Activated naive CD4-positive, alpha-beta T cell treated with anti-CD3 and anti-CD28 coated beads, Interleukin-2, amount 50 U/mL, for 72 hours (primary cell): ENCODE data around the gene HDC. TPM values are rescaled to one million over a fixed set of nuclear protein-coding genes. Genes with fewer than 3 reads are reported as not detected.
A peak's percentile ranks its signal among the peaks of the same experiment; 100 is the strongest.

Experiments
- ATAC-seq, 2 donors: fragments of 150-1000 bp; cut with Tn5 transposase; 2 replicates each; pipeline ENCODE4 v1.10.0; 2021; ENCODE audit warnings: mild to moderate bottlenecking in 2 of 2, moderate library complexity in 2 of 2
- DNase-seq, 2 donors: peaks; one replicate each; pipeline ENCODE4 v3.0.0; 2021 to 2022; ENCODE audit warnings: low spot score in 2 of 2
- H3K27ac Mint-ChIP-seq, 2 donors: one replicate each; pipeline ENCODE4 v1.8.0; 2022; ENCODE audit warnings: mild to moderate bottlenecking in 2 of 2, mixed read lengths in 2 of 2
- H3K36me3 Mint-ChIP-seq, 2 donors: one replicate each; pipeline ENCODE4 v1.8.0; 2022; ENCODE audit warnings: mixed read lengths in 2 of 2
- H3K9me3 Mint-ChIP-seq, 2 donors: one replicate each; pipeline ENCODE4 v1.8.0; 2022; ENCODE audit warnings: mixed read lengths in 2 of 2
- total RNA-seq, 2 donors: library from RNA; stranded (reverse); gene quantifications; one replicate each; pipeline ENCODE4 v1.2.3, GENCODE V29; 2022

Gene HDC
- total RNA-seq, 2 donors from 2014 or later, result 0.66 to 4.0 TPM

DNA sequence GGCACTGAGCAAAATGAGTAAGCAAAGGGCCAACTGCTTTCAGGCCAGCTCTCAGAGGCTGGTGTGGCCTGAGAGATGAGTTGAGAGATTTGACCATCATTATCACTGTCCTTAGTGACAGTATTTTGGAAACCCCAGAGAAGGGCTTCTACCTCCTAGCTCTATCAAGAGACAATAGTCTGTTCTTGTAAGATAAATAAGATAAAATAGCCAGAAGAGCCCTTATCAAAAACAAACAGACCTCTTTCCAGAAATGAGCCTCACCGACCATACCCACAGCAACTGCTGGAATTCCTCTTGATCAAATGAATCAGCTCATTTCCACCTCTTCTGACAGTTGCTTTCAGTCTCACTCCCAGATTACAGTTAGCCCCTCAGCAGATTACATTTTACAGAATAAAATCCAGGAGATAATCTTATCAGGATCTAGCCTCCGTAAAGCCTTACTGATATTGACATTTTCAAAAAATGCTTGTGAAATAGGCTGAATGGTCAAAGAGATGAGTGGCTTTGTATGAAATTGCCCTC, 4.5 kb downstream of the HDC start:
- H3K9me3 Mint-ChIP-seq, result peaks cover 0 to 9% of the 10 kb centered on the region in 2 donors
- peak; percentile 23 to 28 for ATAC-seq
- peak overlapping the region; percentile 94 to 99 for H3K27ac Mint-ChIP-seq

DNA sequence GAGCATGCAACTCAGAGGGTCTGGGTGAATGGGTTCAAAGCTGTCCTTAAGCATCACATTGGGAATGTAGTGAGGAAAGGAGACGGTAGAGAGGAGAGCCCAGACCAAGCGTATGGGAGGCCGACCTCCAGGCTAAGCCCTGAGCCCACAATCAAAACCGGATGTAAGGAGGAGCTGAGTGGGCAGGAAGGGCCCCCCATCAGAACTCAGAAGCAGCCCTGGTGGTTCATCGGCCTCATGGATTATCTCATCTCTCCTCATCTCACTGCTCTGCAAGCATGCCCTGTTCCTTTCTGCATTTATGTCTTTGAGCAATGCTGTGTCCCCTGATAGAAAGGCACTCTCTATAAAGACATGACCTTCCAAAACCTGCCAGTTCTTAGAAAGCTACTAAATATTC, 6.2 kb downstream of the HDC start:
- ATAC-seq (no peak), DNase-seq (no peak)
- Mint-ChIP-seq H3K36me3 (peaks cover 0 to 13% of the 10 kb centered on the region in 2 donors), H3K27ac (peak overlapping the region; percentile 94 to 99), H3K9me3 (peaks cover 0 to 9% of the 10 kb centered on the region in 2 donors)

More for the DNA sequence above, 4.5 kb downstream of the HDC start:
- peaks cover 0 to 9% of the 10 kb centered on the region in 2 donors for H3K36me3 Mint-ChIP-seq
- DNase-seq, result no peak

DNA sequence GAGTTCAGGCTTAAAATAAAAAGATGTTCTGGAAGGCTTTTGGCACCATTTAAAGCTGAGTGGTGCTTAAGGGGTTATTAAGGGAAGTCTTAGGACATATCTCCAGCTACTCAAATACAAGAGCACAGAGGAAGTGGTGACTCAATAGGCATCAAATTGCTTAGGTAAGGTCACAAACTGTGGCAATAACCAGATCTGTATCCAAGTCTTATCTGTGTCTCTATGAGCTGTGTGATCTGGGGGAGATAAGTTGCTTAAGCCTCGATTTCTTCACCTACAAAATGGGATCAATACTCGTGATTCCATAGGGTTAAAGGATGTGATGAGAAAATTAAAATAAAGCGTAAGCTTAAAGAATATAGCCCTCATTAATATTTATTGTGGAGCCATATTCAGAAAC, 7.6 kb downstream of the HDC start:
- peaks cover 0 to 13% of the 10 kb centered on the region in 2 donors for H3K36me3 Mint-ChIP-seq
- peak overlapping the region in 1 of 2 donors; percentile 12 for H3K27ac Mint-ChIP-seq
- peaks cover 0 to 9% of the 10 kb centered on the region in 2 donors for H3K9me3 Mint-ChIP-seq
- no peak for DNase-seq
- ATAC-seq, result no peak

DNA sequence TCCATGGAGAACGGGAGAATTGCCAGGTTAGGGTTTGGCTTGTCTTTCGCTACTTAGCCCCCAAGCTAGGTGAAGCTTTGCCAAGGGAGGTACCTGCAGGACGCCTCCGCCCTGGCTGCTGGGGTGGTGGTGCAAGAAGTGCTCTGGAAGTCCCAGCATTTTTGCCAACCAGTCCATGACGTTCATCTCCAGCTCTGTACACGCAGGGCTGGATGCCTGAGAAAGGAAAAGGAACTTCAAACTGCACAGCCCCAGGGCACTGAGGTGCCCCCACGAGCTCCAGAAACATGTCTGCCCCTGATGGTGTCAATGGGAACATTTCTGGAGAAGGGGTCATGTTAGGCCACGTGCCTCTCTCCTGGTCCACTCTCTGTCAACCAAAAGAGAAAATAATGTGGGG, 8.2 kb downstream of the HDC start:
- ATAC-seq, result no peak
- Mint-ChIP-seq H3K27ac (no peak overlapping the region), H3K36me3 (peaks cover 0 to 13% of the 10 kb centered on the region in 2 donors), H3K9me3 (peaks cover 0 to 5% of the 10 kb centered on the region in 2 donors)
- DNase-seq, result no peak

DNA sequence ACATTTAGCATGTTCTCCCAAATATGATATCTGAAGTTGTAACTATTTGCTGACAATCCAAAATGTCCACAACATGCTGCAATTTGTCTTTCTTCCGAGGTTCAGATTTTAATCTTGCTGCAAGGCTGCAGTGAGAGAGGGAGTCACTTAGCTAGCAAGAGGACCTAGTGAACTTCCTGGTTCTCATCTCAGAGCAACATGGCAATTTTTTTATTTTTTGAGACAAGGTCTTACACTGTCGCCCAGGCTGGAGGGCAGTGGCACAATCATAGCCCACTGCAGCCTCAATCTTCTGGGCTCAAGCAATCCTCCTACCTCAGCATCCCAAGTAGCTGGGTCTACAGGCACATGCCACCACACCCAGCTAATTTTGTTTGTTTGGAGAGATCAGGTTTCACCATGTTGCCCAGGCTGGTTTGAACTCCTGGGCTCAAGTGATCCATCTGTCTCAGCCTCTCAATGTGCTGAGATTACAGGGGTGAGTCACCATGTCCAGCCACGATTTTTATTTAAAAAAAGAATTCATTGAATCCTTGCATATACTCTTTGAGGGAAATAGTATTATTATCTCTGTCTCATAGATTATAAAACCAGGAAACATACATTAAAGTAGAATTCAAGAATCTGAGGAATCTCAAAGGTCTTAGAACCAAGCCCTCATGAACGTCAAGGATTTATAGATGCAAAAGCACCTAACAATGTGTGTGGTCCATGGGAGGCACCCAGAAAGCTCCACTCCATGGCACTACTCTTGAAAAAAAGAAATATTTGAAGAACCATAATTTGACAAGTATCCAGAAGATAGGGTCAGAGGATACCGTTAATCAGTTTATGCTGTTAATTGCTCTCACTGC, 9.1 kb downstream of the HDC start:
- H3K9me3 Mint-ChIP-seq, result peaks cover 0 to 5% of the 10 kb centered on the region in 2 donors
- no peak for ATAC-seq
- H3K27ac Mint-ChIP-seq, result no peak overlapping the region
- peaks cover 0 to 16% of the 10 kb centered on the region in 2 donors for H3K36me3 Mint-ChIP-seq
- DNase-seq, result no peak

DNA sequence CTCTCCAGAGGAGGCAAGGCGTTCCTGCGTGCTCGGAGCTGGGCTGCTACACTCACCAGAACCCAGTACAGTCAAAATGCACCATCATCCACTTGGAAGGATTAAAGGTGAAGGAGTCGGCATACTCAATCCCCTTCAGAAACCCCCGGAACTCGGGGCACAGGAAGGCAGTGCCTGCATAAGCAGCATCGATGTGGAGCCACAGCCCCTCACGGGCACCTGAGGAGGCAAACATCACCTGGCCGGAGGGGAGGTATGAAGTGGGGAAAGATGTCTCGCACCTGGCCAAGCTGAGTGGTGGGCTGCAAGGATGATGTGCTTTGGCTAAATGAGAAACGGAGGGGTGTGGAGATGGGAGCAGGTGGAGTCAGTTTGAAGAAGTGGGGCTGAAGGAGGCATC, 13.0 kb downstream of the HDC start:
- Mint-ChIP-seq H3K36me3 (peaks cover 4 to 34% of the 10 kb centered on the region in 2 donors), H3K27ac (no peak overlapping the region), H3K9me3 (peaks cover 0 to 8% of the 10 kb centered on the region in 2 donors)
- no peak for ATAC-seq
- DNase-seq, result no peak

DNA sequence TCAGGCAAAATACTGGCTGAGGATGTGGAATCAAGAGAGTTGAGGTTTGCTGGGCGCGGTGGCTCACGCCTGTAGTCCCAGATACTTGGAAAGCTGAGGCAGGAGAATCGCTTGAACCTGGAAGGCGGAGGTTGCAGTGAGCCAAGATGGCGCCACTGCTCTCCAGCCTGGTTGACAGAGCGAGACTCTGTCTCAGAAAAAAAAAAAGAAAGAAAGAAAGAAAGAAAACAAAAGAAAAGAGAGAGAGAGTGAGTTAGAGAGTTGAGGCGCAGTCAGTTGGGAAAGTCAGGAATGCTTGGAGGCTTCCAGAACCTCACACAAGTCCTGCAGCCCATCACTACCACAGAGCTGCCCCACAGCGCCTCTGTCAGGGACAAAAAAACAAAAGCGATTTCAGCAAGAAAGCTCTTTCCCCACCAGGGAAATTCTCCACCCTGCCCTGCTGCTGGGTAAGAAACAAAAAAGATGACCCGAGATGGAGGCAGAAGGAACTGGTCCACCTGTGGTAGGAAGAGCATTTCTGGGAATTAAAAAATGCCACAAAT, 13.8 kb downstream of the HDC start:
- H3K9me3 Mint-ChIP-seq, result peaks cover 0 to 3% of the 10 kb centered on the region in 2 donors
- peak overlapping the region in 1 of 2 donors; percentile 82 for H3K27ac Mint-ChIP-seq
- DNase-seq (no peak), ATAC-seq (no peak)
- H3K36me3 Mint-ChIP-seq, result peaks cover 4 to 28% of the 10 kb centered on the region in 2 donors

DNA sequence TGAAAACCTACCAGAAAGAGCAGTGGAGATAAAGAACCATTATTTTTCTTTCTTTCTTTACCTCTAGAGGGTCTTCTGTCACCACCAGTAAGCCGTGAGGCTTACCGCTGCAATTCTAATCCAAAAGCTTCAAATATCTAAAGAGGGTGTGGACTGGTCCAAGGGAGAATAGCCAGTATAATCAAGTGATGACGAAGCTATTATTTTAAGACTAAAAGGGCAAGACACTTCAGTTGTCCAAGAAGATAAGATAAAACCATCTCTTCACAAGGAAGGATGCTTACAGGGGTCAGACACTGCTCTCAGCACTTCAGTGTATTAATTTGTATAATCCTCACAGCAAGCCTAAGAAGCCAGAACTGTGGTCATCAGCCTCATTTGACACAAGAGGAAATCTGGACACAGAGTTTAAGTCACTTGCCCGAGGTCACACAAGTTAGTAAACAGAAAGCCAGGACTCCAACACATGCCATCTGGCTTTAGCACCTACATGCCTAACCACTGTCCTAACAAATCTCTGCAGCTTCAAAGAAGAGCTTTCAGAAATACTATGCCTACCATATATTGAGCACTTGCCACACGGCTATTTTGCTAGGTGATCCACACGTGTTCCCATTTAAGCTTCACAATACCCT, 14.6 kb downstream of the HDC start:
- peaks cover 4 to 24% of the 10 kb centered on the region in 2 donors for H3K36me3 Mint-ChIP-seq
- peaks cover 0 to 6% of the 10 kb centered on the region in 2 donors for H3K9me3 Mint-ChIP-seq
- no peak for DNase-seq
- ATAC-seq, result no peak
- no peak overlapping the region for H3K27ac Mint-ChIP-seq

DNA sequence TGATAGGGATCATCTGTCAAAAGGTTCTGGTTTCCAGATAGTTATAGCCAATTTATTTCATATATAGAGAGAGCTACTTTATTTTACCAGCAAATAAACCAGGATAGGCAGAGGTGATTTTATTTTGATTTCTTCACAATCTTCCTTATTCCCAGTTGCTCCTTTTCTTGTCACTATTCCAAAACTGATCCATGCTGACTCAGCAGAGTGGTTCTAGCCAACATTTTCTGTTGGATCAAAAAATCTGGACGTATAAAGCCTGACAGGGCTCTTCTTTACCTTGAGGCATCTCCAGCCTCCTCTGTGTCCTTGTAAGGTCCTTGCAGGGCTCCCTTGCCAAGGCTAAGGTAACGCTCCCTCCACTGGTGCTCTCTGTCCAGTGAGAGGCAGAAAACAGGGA, 15.8 kb downstream of the HDC start:
- DNase-seq (no peak), ATAC-seq (no peak)
- Mint-ChIP-seq H3K27ac (peak overlapping the region; percentile 89 to 99), H3K36me3 (peaks cover 4 to 21% of the 10 kb centered on the region in 2 donors), H3K9me3 (peaks cover 0 to 6% of the 10 kb centered on the region in 2 donors)

DNA sequence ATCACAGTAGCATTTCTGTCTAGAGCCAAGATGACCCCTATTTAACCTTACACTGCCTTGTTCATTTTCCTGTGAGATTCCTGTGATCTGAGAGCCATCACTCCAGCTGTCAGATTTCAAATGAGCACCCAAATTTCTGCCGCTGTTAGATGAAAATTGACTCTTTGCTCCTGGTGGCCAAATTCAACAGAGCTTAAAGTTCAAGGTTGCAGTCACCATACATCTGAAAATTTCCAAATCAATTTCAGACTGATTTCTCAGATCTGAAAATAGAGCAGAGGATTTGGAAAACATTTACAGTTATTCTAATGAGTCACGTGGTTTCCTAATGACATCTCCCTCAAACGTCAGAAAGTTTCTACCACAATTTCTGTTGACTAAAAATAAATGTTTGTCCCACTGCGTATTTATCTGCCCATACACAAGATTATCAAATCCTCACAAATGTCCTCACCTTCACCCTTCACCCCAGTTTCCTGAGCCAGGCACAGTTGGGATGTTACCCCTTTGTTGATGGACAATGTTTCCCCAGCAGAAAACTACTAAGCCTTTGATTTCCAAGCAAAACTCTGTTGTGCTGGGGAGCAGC, 16.4 kb downstream of the HDC start:
- peak in 1 of 2 donors; percentile 58 for ATAC-seq
- Mint-ChIP-seq H3K36me3 (peaks cover 4 to 21% of the 10 kb centered on the region in 2 donors), H3K27ac (peak overlapping the region; percentile 89 to 99), H3K9me3 (peaks cover 0 to 6% of the 10 kb centered on the region in 2 donors)
- DNase-seq, result no peak

DNA sequence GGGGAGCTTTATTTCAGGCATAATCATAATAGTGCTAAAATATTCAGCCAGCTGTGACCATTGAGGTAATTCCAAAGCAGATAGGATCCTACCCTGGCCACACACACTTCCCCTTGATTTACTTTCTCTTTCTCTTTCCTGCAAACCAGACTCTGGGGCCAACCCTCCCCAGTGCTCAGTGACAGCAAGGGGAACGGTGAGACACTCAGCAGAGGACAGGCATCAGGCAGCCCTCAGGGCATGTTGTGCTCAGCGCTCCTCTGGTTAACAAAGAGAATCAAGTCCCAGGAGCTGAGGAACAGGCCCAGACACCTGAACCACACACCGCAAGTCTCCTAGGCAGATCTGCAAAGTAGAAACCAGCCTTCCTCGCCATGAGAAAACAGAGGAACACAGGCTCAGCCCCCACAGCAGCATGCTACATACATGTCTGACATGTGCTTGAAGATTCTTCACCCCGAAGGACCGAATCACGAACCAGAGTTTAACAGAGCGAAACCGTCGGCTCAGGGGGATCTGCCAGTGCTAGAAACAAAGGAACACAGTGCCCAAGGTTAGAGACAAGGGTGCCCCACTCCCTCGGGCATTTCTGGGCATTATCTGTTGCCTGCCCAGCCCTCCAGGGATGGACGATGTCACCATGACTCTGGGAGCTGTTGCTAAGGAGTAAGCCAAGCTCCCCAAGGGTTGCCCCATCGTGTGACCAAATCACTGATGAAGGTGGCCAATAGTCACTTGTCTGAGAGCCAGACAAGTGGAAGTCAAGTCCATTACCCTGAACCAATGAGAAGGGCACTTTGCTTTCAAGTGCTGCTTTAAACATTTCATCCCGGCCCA, 17.5 kb downstream of the HDC start:
- H3K27ac Mint-ChIP-seq, result peak overlapping the region; percentile 89 to 99
- H3K36me3 Mint-ChIP-seq, result peaks cover 4 to 21% of the 10 kb centered on the region in 2 donors
- DNase-seq (peak in 1 of 2 donors; percentile 43), ATAC-seq (peak; percentile 85 to 96)
- peaks cover 0 to 6% of the 10 kb centered on the region in 2 donors for H3K9me3 Mint-ChIP-seq

DNA sequence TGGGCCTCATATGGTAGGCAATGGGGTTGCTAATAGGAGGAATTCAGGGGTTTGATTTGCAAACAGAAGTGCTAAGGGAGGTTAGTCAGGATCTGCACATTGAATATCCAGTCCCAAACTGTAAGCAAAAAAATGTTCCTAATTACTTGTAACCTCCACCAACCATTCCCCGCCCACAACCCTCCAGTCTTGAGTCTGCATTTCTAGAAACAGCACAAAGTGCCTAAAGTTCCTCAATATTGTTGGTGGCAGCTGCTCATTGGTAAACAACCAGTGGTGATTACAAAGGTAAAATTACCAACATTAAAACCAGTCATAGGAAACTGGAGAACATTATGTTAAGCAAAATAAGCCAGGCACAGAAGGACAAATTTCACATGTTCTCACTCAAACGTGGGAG, 18.9 kb downstream of the HDC start:
- no peak for ATAC-seq
- H3K27ac Mint-ChIP-seq, result no peak overlapping the region
- H3K36me3 Mint-ChIP-seq, result peaks cover 4 to 19% of the 10 kb centered on the region in 2 donors
- peaks cover 0 to 6% of the 10 kb centered on the region in 2 donors for H3K9me3 Mint-ChIP-seq
- no peak for DNase-seq

DNA sequence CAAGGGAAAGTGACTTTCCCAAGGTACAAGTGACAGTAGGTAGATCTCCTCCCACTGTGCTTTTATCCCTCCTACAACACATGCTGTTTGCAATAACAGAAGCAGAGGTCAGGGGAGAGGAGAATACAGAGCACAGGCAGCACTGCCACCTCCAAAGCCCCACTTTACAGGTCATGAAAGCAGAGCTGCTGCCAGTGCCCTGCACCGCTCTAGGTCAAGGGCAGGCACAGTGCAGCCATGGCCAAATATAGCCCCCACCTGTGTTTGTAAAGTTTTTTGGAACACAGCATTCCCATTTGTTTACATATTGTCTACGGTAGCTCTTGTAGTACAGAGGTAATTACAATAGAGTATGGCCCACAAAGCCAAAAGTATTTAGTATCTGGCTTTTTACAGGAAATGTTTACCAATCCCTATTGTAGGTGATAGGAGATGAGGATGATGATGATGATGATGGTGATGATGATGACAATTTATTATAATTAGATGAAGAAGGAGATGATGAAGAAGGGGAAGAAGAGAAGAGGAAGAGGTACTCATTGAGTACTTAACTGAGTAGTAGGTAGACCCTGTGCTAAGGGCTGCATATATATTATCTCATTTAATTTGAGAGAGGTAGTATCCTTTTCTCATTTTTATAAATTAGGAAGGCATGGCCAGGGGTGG, 20.4 kb downstream of the HDC start:
- ATAC-seq, result no peak
- Mint-ChIP-seq H3K36me3 (peaks cover 4 to 12% of the 10 kb centered on the region in 2 donors), H3K9me3 (peaks cover 0 to 6% of the 10 kb centered on the region in 2 donors), H3K27ac (no peak overlapping the region)
- DNase-seq, result no peak

DNA sequence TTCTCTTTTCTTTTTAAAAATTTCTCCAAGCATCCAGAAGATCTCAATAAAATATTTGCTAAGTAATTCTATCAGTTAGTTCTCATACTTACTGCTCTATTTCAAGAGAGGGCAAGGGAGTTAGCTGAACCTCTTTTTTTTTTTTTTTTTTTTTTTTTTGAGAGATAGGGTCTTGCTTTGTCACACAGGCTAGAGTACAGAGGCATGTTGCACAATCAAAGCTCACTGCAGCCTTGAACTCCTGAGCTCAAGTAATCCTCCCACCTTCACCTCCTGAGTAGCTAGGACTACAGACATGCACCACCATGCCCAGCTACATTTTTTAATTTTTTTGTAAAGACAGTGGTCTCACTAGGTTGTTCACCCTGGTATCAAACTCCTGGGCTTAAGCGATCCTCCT, 21.4 kb downstream of the HDC start:
- no peak for ATAC-seq
- Mint-ChIP-seq H3K27ac (no peak overlapping the region), H3K9me3 (peaks cover 0 to 6% of the 10 kb centered on the region in 2 donors), H3K36me3 (peaks cover 4 to 7% of the 10 kb centered on the region in 2 donors)
- DNase-seq, result no peak

DNA sequence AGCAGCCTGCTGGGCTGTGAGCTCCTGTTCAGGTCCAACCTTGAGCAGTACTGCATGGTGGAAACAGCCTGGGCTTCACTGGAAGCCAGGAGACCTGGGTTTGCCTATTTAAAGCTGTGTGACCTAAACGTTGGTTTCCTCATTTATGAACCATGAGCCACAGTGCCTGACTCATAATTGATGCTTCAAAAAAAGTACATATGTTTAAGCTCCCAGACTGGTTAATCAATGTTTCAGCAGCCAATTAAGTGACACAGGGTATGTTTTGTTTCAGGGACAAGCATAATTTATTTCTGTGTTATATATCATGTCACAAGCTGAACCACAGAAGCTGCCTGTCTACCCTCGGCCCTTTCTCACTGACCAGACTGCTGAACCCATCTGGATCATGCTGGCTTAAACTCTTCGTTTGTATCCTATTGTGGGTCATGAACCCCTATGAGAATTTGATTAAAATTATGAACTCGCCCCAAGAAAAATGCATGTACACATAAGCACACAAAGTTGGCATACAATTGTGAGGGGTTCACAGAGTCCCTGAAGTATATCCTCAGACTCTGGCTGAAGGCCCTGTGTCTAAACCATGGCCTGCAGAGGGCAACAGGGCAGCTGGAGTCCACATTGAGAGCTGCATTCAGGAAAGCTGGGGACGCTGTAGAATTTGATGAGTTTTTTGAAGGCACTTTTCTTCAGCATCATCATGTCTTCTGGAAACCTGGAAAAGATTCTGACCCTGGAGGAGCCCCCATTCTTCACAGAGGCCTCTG, 23.7 kb downstream of the HDC start:
- DNase-seq, result no peak
- H3K36me3 Mint-ChIP-seq, result no peaks in the 10 kb centered on the region
- peak overlapping the region in 1 of 2 donors; percentile 75 for H3K27ac Mint-ChIP-seq
- ATAC-seq, result peak; percentile 80 to 86
- peaks cover 0 to 4% of the 10 kb centered on the region in 2 donors for H3K9me3 Mint-ChIP-seq
